Panc1 (cell line): ENCODE data around the gene MARCKSL1. TPM values are rescaled to one million over a fixed set of nuclear protein-coding genes. Genes with fewer than 3 reads are reported as not detected.

Source experiments
- ATAC-seq: fragments of 200-7000 bp; cut with Tn5 transposase; 2 replicates; pipeline ENCODE4 v1.9.1; 2020; ENCODE audit warnings: mild to moderate bottlenecking, moderate library complexity
- BruUV-seq: library from RNA; stranded (reverse); fragments of 400-500 nt; replicated peaks from 2 replicates; lab custom pipeline; 2021; lab: Mats Ljungman, UMichigan
- CTCF ChIA-PET: fragments of 300-600 bp; sonication (Branson Sonifier 250); formaldehyde crosslinking; loops from one replicate; lab custom pipeline; 2022; ENCODE audit warnings: antibody characterized with exemption; lab: Charles Lee
- POLR2A ChIA-PET: fragments of 300-600 bp; sonication (Branson Sonifier 250); formaldehyde crosslinking; loops from one replicate; lab custom pipeline; 2022; ENCODE audit warnings: antibody characterized with exemption; lab: Charles Lee
- DNase-seq: peaks from one replicate; pipeline ENCODE4 v3.0.0-alpha.2; 2010; ENCODE audit warnings: low read depth, low spot score
- H3K27ac ChIP-seq: 2 replicates; pipeline ENCODE4 v1.5.1; 2011; ENCODE audit warnings: mild to moderate bottlenecking, low read length, inconsistent platforms
- H3K27me3 ChIP-seq: fragments of 200-500 bp; sonication (Bioruptor generic); 2 replicates; pipeline ENCODE4 v1.6.0; 2014; ENCODE audit warnings: low read length, inconsistent platforms; ENCODE audit not compliant: control insufficient read depth, insufficient read depth
- H3K36me3 ChIP-seq: fragments of 200-500 bp; sonication (Bioruptor generic); 2 replicates; pipeline ENCODE4 v1.5.1; 2014; ENCODE audit warnings: inconsistent platforms, mild to moderate bottlenecking, low read length, moderate library complexity; ENCODE audit not compliant: control insufficient read depth, insufficient read depth
- H3K4me1 ChIP-seq: 2 replicates; pipeline ENCODE4 v1.5.1; 2011; ENCODE audit warnings: inconsistent platforms, mild to moderate bottlenecking, low read length, moderate library complexity; ENCODE audit not compliant: control insufficient read depth, insufficient read depth
- H3K4me3 ChIP-seq, 2 experiments: 2 replicates each; pipeline ENCODE4 v1.5.1; 2011 to 2012; ENCODE audit warnings: low read depth in 2 of 2, low read length in 2 of 2, mild to moderate bottlenecking in 2 of 2, inconsistent platforms in 1 of 2, moderate library complexity in 1 of 2
- H3K9me3 ChIP-seq: fragments of 200-500 bp; sonication (Bioruptor generic); 2 replicates; pipeline ENCODE4 v1.5.1; 2014; ENCODE audit warnings: low read depth, mild to moderate bottlenecking, inconsistent platforms, low read length, moderate library complexity; ENCODE audit not compliant: control insufficient read depth, insufficient read depth
- CTCF ChIP-seq: fragments of 450-650 bp; IDR thresholded peaks from 2 replicates; pipeline ENCODE4 v1.5.1; 2017; ENCODE audit warnings: mild to moderate bottlenecking
- POLR2AphosphoS5 ChIP-seq: IDR thresholded peaks from 2 replicates; pipeline ENCODE4 v1.6.1; 2012; ENCODE audit warnings: mild to moderate bottlenecking, low read depth, low read length, moderate library complexity
- REST ChIP-seq, 2 experiments: IDR thresholded peaks; 2 replicates each; pipeline ENCODE4 v1.6.1; 2011 to 2012; ENCODE audit warnings: low read depth in 2 of 2, control low read depth in 1 of 2, low read length in 1 of 2, mild to moderate bottlenecking in 1 of 2, moderate library complexity in 1 of 2; ENCODE audit not compliant: insufficient read depth in 1 of 2
- SIN3A ChIP-seq: IDR thresholded peaks from 2 replicates; pipeline ENCODE4 v1.6.1; 2012; ENCODE audit warnings: low read depth, mild to moderate bottlenecking, low read length, moderate library complexity, borderline replicate concordance; ENCODE audit not compliant: insufficient read depth
- TCF7L2 ChIP-seq: IDR thresholded peaks from 2 replicates; pipeline ENCODE4 v1.6.1; 2011; ENCODE audit warnings: mild to moderate bottlenecking, low read depth, low read length, inconsistent platforms
- in situ Hi-C: cut with HindIII; loops from 2 replicates; pipeline ENCODE4 v1.10.0; 2016; ENCODE audit warnings: low sequenced_read_pairs, low pct_unique_long_range_greater_than_20kb
- intact Hi-C: fragments of 100-400 bp; cut with micrococcal nuclease; formaldehyde crosslinking; loops from one replicate; pipeline ENCODE4 v1.10.0; 2022; ENCODE audit not compliant: unreplicated experiment
- total RNA-seq: library from RNA; stranded (reverse); gene quantifications from one replicate; pipeline ENCODE4 v1.2.1, GENCODE V29; 2021; ENCODE audit not compliant: unreplicated experiment

The MARCKSL1 gene
- total RNA-seq, 1 experiment from 2014 or later, result 176 TPM

DNA sequence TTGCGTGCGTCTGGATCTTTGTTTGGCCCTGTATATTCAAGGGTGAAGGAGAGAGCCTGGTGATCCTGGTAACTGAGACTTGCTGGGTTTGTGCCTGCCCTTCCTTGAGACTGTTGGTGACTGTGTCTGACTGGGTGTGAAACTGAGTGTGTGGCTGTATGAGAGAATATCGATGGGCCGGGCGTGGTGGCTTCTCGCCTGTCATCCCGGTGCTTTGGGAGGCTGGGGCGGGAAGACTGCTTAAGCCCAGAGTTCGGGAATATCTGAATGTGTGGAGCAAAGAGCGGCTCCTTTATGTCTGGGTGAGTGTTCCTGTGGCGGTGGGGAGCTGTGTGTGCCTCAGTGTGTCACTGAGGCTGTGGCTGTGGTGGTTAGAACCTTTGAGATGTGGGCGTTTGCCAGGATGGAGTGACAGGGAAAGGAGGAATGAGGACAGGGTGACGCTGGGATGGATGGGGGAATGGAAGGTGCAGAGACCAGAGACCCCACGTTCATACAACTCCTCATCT lies 2.7 kb upstream of the MARCKSL1 start:
- no peak for ATAC-seq
- TF ChIP-seq SIN3A (no peak), POLR2AphosphoS5 (no peak), REST (IDR thresholded peaks at IDR 0.05; ENCODE audit: insufficient read depth in 1 of 2, low read depth in 2 of 2, low read length in 1 of 2) (no peak), CTCF (no peak), TCF7L2 (no peak)
- no peak overlapping the region for H3K4me3 ChIP-seq
- in situ Hi-C loops, result no loop called here
- H3K9me3 ChIP-seq, result no peaks in the 10 kb centered on the region
- intact Hi-C loops, result no loop called here
- DNase-seq, result no peak
- peaks cover 31% of the 10 kb centered on the region for H3K4me1 ChIP-seq
- POLR2A ChIA-PET, result no interaction called here
- H3K27me3 ChIP-seq, result no peaks in the 10 kb centered on the region
- peaks cover 2% of the 10 kb centered on the region for H3K36me3 ChIP-seq
- peak overlapping the region; percentile 79 for H3K27ac ChIP-seq
- BruUV-seq, result no TSS peak
- CTCF ChIA-PET, result no interaction called here

GRCh38 chr1:32337855-32338636 lies 2.0 kb upstream of the MARCKSL1 start:
- BruUV-seq, result no TSS peak
- Histone ChIP-seq H3K27ac (peak overlapping the region; percentile 79), H3K4me3 (no peak overlapping the region), H3K4me1 (peaks cover 37% of the 10 kb centered on the region), H3K27me3 (no peaks in the 10 kb centered on the region), H3K9me3 (no peaks in the 10 kb centered on the region), H3K36me3 (peaks cover 5% of the 10 kb centered on the region)
- ATAC-seq (peak; percentile 41), DNase-seq (no peak)
- CTCF ChIA-PET, result interaction anchor here (0.6 to 0.7 kb wide), 4 partner anchors 13 to 810 kb away, joined by 6 to 9 read pairs (median 7); no protein-coding TSS in a partner anchor
- in situ Hi-C loops (no loop called here), intact Hi-C loops (no loop called here)
- POLR2A ChIA-PET, result no interaction called here
- TF ChIP-seq SIN3A, result no peak
- 0 out of 2 replicates have a peak, but pooled peaks have one; percentile 51 for TF ChIP-seq TCF7L2
- TF ChIP-seq REST (IDR thresholded peaks at IDR 0.05; ENCODE audit: insufficient read depth in 1 of 2, low read depth in 2 of 2, low read length in 1 of 2), result no peak
